GM23338 (cell line): ENCODE data around the gene LYZL1. TPM values are rescaled to one million over a fixed set of nuclear protein-coding genes. Genes with fewer than 3 reads are reported as not detected.

ENCODE experiments used
- ATAC-seq: fragments of 200-7000 bp; cut with Tn5 transposase; 3 replicates; pipeline ENCODE4 v1.9.1; 2020
- DNase-seq: peaks from one replicate; pipeline ENCODE4 v3.0.0-alpha.2; 2015; ENCODE audit warnings: low spot score
- H2AFZ ChIP-seq: fragments of 200-600 bp; sonication (generic); 2 replicates; pipeline ENCODE4 v1.8.0; 2016; ENCODE audit warnings: antibody characterized with exemption, mild to moderate bottlenecking, moderate library complexity
- H3F3A ChIP-seq: fragments of 200-600 bp; sonication (generic); replicated peaks from 2 replicates; pipeline ENCODE4 v1.8.0; 2017; ENCODE audit warnings: antibody characterized with exemption, mixed run types, low read depth
- H3K27ac ChIP-seq: fragments of 200-600 bp; sonication (generic); 2 replicates; pipeline ENCODE4 v1.6.1; 2016; ENCODE audit warnings: low read depth
- H3K27me3 ChIP-seq: fragments of 200-600 bp; sonication (generic); 2 replicates; pipeline ENCODE4 v1.8.0; 2016; ENCODE audit warnings: mild to moderate bottlenecking, mixed run types, moderate library complexity; ENCODE audit not compliant: insufficient read depth
- H3K36me3 ChIP-seq: fragments of 200-600 bp; sonication (generic); 2 replicates; pipeline ENCODE4 v1.8.0; 2016; ENCODE audit warnings: mild to moderate bottlenecking; ENCODE audit not compliant: insufficient read depth
- H3K4me1 ChIP-seq: fragments of 200-600 bp; sonication (generic); 2 replicates; pipeline ENCODE4 v1.8.0; 2016; ENCODE audit warnings: mild to moderate bottlenecking, moderate library complexity; ENCODE audit not compliant: insufficient read depth
- H3K4me2 ChIP-seq: fragments of 200-600 bp; sonication (generic); 2 replicates; pipeline ENCODE4 v1.7.1; 2017; ENCODE audit warnings: mixed run types
- H3K4me3 ChIP-seq: fragments of 200-600 bp; sonication (generic); 2 replicates; pipeline ENCODE4 v1.6.1; 2016; ENCODE audit warnings: mixed run types
- H3K79me2 ChIP-seq: fragments of 200-600 bp; sonication (generic); replicated peaks from 2 replicates; pipeline ENCODE4 v1.8.0; 2017; ENCODE audit warnings: mild to moderate bottlenecking; ENCODE audit not compliant: insufficient read depth
- H3K9me2 ChIP-seq: fragments of 200-600 bp; sonication (generic); 2 replicates; pipeline ENCODE4 v1.8.0; 2017; ENCODE audit not compliant: insufficient read depth
- H4K20me1 ChIP-seq: fragments of 200-600 bp; sonication (generic); replicated peaks from 2 replicates; pipeline ENCODE4 v1.8.0; 2017; ENCODE audit warnings: mild to moderate bottlenecking; ENCODE audit not compliant: insufficient read depth
- H3K27ac Mint-ChIP-seq: 2 replicates; pipeline ENCODE4 v1.8.0; 2020; ENCODE audit warnings: inconsistent platforms, mild to moderate bottlenecking, moderate library complexity, mixed read lengths
- H3K27me3 Mint-ChIP-seq: 3 replicates; pipeline ENCODE4 v1.8.0; 2022; ENCODE audit warnings: low read depth, mild to moderate bottlenecking, moderate library complexity, mixed read lengths, inconsistent platforms; ENCODE audit not compliant: insufficient read depth, poor library complexity
- H3K36me3 Mint-ChIP-seq: 3 replicates; pipeline ENCODE4 v1.8.0; 2021; ENCODE audit warnings: low read depth, mild to moderate bottlenecking, inconsistent platforms, moderate library complexity, mixed read lengths
- H3K4me1 Mint-ChIP-seq: 3 replicates; pipeline ENCODE4 v1.8.0; 2020; ENCODE audit warnings: mild to moderate bottlenecking, inconsistent platforms, mixed read lengths
- H3K4me3 Mint-ChIP-seq: 3 replicates; pipeline ENCODE4 v1.8.0; 2021; ENCODE audit warnings: moderate library complexity, mild to moderate bottlenecking, inconsistent platforms, mixed read lengths
- H3K9me3 Mint-ChIP-seq: 3 replicates; pipeline ENCODE4 v1.8.0; 2020; ENCODE audit warnings: moderate library complexity, mild to moderate bottlenecking, inconsistent platforms, mixed read lengths
- CREB1 ChIP-seq: fragments of 250-450 bp; sonication (Bioruptor Pico); IDR thresholded peaks from 2 replicates; pipeline ENCODE4 v1.5.0; 2020; ENCODE audit warnings: low read depth, mild to moderate bottlenecking, moderate library complexity
- JUNB ChIP-seq: IDR thresholded peaks from one replicate; pipeline ENCODE4 v1.6.1; 2016; ENCODE audit warnings: antibody characterized with exemption; ENCODE audit not compliant: unreplicated experiment
- NANOG ChIP-seq: IDR thresholded peaks from 2 replicates; pipeline ENCODE4 v1.6.1; 2016; ENCODE audit warnings: antibody characterized with exemption, borderline replicate concordance
- ZNF114 ChIP-seq: fragments of 250-450 bp; sonication (Bioruptor Pico); IDR thresholded peaks from 2 replicates; pipeline ENCODE4 v1.5.0; 2020; ENCODE audit warnings: mild to moderate bottlenecking, moderate library complexity
- ZNF331 ChIP-seq: fragments of 250-450 bp; sonication (Bioruptor Pico); IDR thresholded peaks from 2 replicates; pipeline ENCODE4 v1.5.0; 2020; ENCODE audit warnings: low read depth, mild to moderate bottlenecking, moderate library complexity
- polyA plus RNA-seq: library from polyadenylated mRNA; unstranded; fragments of >200 nt; fragmentation: Nextera tagmentation; extraction: Ambion mirVana; gene quantifications from 2 replicates; pipeline ENCODE4 v1.2.1, GENCODE V29; 2016
- total RNA-seq: library from RNA; depleted of rRNA; stranded (reverse); fragments of >200 nt; shearing (Covaris generic); gene quantifications from 2 replicates; pipeline ENCODE4 v1.2.3, GENCODE V29; 2014
- TF ChIP-seq, protein P1 (sequence below): fragments of 250-450 bp; sonication (Bioruptor Pico); IDR thresholded peaks from 2 replicates; pipeline ENCODE4 v1.5.0; 2020; ENCODE audit warnings: mild to moderate bottlenecking, moderate library complexity
- TF ChIP-seq, protein P2 (sequence below): IDR thresholded peaks from 2 replicates; pipeline ENCODE4 v1.6.1; 2016; ENCODE audit warnings: antibody characterized with exemption

The LYZL1 gene
- total and polyA plus RNA-seq, 2 experiments from 2014 or later = not detected

DNA sequence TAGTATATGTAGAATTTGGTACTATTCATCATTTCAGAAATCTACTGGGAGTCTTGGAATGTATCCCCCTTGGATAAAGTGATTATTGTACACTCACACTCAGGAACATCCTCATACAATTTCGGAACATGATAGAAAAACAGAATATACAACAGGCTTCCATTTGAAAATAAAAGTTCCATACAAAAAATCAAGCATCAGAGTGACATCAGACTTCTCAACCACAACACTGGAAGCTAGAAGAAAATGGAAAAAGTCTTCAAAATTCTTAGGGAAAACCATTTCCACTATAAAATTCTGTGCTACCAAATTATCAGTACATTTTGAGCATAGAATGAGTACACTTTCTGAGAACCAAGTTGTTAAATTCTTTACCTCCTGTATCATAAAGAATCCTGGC is 8.8 kb downstream of the LYZL1 start (continued):
- TF ChIP-seq, protein P1, sequence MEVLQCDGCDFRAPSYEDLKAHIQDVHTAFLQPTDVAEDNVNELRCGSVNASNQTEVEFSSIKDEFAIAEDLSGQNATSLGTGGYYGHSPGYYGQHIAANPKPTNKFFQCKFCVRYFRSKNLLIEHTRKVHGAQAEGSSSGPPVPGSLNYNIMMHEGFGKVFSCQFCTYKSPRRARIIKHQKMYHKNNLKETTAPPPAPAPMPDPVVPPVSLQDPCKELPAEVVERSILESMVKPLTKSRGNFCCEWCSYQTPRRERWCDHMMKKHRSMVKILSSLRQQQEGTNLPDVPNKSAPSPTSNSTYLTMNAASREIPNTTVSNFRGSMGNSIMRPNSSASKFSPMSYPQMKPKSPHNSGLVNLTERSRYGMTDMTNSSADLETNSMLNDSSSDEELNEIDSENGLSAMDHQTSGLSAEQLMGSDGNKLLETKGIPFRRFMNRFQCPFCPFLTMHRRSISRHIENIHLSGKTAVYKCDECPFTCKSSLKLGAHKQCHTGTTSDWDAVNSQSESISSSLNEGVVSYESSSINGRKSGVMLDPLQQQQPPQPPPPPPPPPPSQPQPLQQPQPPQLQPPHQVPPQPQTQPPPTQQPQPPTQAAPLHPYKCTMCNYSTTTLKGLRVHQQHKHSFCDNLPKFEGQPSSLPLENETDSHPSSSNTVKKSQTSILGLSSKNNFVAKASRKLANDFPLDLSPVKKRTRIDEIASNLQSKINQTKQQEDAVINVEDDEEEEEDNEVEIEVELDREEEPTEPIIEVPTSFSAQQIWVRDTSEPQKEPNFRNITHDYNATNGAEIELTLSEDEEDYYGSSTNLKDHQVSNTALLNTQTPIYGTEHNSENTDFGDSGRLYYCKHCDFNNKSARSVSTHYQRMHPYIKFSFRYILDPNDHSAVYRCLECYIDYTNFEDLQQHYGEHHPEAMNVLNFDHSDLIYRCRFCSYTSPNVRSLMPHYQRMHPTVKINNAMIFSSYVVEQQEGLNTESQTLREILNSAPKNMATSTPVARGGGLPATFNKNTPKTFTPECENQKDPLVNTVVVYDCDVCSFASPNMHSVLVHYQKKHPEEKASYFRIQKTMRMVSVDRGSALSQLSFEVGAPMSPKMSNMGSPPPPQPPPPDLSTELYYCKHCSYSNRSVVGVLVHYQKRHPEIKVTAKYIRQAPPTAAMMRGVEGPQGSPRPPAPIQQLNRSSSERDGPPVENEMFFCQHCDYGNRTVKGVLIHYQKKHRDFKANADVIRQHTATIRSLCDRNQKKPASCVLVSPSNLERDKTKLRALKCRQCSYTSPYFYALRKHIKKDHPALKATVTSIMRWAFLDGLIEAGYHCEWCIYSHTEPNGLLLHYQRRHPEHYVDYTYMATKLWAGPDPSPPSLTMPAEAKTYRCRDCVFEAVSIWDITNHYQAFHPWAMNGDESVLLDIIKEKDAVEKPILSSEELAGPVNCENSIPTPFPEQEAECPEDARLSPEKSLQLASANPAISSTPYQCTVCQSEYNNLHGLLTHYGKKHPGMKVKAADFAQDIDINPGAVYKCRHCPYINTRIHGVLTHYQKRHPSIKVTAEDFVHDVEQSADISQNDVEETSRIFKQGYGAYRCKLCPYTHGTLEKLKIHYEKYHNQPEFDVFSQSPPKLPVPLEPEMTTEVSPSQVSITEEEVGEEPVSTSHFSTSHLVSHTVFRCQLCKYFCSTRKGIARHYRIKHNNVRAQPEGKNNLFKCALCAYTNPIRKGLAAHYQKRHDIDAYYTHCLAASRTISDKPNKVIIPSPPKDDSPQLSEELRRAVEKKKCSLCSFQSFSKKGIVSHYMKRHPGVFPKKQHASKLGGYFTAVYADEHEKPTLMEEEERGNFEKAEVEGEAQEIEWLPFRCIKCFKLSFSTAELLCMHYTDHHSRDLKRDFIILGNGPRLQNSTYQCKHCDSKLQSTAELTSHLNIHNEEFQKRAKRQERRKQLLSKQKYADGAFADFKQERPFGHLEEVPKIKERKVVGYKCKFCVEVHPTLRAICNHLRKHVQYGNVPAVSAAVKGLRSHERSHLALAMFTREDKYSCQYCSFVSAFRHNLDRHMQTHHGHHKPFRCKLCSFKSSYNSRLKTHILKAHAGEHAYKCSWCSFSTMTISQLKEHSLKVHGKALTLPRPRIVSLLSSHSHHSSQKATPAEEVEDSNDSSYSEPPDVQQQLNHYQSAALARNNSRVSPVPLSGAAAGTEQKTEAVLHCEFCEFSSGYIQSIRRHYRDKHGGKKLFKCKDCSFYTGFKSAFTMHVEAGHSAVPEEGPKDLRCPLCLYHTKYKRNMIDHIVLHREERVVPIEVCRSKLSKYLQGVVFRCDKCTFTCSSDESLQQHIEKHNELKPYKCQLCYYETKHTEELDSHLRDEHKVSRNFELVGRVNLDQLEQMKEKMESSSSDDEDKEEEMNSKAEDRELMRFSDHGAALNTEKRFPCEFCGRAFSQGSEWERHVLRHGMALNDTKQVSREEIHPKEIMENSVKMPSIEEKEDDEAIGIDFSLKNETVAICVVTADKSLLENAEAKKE (CRISPR knock-in tag) = no peak
- TF ChIP-seq, protein P2, sequence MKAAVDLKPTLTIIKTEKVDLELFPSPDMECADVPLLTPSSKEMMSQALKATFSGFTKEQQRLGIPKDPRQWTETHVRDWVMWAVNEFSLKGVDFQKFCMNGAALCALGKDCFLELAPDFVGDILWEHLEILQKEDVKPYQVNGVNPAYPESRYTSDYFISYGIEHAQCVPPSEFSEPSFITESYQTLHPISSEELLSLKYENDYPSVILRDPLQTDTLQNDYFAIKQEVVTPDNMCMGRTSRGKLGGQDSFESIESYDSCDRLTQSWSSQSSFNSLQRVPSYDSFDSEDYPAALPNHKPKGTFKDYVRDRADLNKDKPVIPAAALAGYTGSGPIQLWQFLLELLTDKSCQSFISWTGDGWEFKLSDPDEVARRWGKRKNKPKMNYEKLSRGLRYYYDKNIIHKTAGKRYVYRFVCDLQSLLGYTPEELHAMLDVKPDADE = no peak

DNA sequence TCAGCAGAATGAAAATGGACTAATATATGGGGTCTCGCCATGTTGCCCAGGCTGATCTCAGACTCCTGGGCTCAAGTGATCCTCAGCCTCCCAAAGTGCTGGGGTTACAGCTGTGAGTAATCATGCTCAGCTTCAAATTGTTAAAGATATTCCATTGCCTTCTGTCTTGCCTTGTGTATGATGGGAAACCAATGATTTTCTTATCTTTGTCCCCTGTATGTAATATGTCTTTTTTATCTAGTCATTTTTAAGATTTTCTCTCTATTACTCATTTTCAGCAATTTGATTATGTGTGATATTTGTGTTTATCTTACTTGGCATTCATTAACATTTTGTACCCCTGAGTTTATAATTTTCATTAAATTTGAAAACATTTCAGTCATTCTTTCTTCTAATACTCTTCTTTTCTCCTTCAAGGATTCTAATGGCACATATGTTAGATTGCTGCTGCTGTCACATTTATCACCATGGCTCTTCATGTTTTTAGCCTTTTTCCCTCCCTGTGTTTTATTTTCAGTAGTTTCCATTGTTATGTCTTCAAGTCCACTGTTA is 12.6 kb downstream of the LYZL1 start:
- H3K27me3 ChIP-seq = no peaks in the 10 kb centered on the region
- Mint-ChIP-seq H3K9me3 (peaks cover 57% of the 10 kb centered on the region), H3K27me3 (peaks cover 4% of the 10 kb centered on the region), H3K36me3 (peaks cover 46% of the 10 kb centered on the region), H3K27ac (no peak overlapping the region), H3K4me3 (no peak overlapping the region), H3K4me1 (peaks cover 13% of the 10 kb centered on the region)
- H3K36me3 ChIP-seq = peaks cover 8% of the 10 kb centered on the region; the same call in 1 of the 2 replicates
- no peaks in the 10 kb centered on the region for H4K20me1 ChIP-seq
- no peak for ATAC-seq
- H3K4me2 ChIP-seq = no peak overlapping the region
- H2AFZ ChIP-seq = no peak overlapping the region
- H3K9me2 ChIP-seq = no peaks in the 10 kb centered on the region
- no peak for DNase-seq
- H3F3A ChIP-seq = no peaks in the 10 kb centered on the region
- H3K27ac ChIP-seq = no peak overlapping the region
- no peak overlapping the region for H3K4me3 ChIP-seq
- no peaks in the 10 kb centered on the region for H3K4me1 ChIP-seq
- no peaks in the 10 kb centered on the region for H3K79me2 ChIP-seq
- TF ChIP-seq ZNF114 (CRISPR knock-in tag) (no peak), NANOG (no peak), CREB1 (no peak), ZNF331 (CRISPR knock-in tag) (no peak), JUNB (no peak)
- TF ChIP-seq, protein P1 (CRISPR knock-in tag) = no peak
- TF ChIP-seq, protein P2 = no peak
